GM19463 (cell line): ENCODE data around the gene CATSPERZ.

Experiments used
- ATAC-seq: cut with Tn5 transposase; IDR thresholded peaks from one replicate; pipeline ENCODE4 v1.9.1; 2021; ENCODE audit warnings: mild to moderate bottlenecking, moderate library complexity; ENCODE audit not compliant: unreplicated experiment

Gene CATSPERZ

DNA sequence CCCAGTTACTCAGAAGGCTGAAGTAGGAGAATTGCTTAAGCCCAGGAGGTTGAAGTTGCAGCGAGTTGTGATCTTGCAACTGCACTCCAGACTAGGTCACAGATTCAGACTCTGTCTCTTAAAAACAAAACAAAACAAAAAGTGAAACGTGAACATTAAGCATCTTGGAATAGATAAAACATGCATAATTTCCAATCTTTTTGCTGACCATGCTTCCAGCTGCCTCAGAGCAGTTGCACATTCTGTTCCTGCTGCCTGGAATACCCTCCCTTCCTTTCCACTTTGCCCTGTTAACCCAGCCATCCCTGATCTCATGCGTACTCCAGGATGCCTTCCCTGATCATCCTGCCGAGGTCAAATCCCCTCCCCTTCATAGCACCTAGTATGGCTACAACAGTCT is 39.1 kb downstream of the CATSPERZ start:
- ATAC-seq: no peak

DNA sequence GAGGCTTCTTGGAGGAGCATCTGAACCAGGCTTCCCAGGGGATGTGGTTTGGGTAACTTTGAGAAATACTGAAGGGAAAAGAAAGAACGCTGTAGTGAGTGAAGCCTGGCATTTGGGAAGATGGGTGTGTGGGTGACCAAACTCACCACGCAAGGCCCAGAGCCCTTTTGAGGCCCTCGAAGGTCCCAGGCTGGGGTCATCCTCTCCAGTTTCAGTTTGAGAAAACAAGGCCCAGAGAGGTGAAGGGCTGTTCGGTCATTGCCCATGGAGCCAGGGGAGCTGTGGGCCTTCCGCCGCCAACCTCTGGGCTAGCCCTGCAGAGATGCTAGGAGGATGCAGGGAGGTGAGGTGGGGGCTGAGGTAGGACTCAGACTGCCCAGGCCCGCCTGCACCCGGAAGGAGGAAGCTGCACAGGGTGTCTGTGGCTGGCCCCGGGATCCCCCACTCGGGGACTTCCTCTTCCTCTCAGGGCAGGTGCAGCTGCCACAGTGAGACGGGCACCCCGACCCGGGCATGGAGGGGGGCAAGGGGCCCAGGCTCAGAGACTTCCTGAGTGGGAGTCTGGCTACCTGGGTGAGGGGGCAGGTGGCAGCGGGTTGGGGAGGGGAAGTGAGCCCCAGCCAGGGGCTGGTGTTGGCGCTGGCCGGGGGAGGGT is 39.7 kb downstream of the CATSPERZ start, which contains the start of gene CCDC88B:
TSS of gene CCDC88B (plus strand) at position 451 of the 655 bp plus-strand sequence. CDS start at position 514, 63 bp downstream.
- ATAC-seq: peak; percentile 54

DNA sequence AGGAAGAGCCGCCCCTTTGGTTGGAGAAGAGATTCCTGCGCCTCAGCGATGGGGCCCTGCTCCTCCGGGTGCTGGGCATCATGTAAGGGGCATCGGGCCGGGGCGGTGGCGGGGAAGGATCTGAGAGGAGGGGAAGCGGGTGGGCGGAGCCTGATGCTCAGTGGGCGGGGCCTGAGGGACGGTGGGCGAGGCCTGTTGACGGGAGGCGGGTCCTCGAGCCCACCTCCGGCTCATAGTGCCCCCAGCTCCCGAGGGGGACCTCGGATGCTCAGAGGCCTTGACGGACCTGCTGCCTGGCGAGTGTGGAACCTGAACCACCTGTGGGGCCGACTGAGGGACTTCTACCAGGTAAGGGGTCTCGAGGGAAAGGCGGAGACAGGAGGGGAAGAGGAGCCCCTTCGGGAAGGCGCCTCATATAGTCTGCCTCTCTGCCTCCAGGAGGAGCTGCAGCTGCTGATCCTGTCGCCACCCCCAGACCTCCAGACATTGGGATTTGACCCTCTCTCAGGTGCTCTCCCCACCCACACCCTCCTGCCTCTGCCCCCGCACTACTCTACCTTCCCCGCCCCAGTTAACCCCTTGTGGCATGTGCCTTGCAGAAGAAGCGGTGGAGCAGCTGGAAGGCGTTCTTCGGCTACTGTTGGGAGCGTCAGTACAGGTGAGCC is 40.6 kb downstream of the CATSPERZ start:
- ATAC-seq: no peak

DNA sequence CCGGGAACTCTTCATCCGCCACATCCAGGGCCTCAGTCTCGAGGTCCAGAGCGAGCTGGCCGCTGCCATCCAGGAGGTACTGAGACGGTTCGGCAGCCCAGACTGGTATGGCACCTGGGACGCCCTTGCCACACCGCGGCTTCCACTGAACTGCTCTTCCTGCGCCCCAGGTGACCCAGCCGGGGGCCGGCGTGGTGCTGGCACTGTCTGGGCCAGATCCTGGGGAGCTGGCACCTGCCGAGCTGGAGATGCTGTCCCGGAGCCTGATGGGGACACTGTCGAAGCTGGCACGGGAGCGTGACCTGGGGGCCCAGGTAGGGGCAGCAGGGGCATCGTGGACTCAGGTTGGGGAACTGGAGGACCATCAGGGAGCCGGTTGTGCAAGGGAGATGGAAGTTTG is 41.3 kb downstream of the CATSPERZ start:
- no peak for ATAC-seq

DNA sequence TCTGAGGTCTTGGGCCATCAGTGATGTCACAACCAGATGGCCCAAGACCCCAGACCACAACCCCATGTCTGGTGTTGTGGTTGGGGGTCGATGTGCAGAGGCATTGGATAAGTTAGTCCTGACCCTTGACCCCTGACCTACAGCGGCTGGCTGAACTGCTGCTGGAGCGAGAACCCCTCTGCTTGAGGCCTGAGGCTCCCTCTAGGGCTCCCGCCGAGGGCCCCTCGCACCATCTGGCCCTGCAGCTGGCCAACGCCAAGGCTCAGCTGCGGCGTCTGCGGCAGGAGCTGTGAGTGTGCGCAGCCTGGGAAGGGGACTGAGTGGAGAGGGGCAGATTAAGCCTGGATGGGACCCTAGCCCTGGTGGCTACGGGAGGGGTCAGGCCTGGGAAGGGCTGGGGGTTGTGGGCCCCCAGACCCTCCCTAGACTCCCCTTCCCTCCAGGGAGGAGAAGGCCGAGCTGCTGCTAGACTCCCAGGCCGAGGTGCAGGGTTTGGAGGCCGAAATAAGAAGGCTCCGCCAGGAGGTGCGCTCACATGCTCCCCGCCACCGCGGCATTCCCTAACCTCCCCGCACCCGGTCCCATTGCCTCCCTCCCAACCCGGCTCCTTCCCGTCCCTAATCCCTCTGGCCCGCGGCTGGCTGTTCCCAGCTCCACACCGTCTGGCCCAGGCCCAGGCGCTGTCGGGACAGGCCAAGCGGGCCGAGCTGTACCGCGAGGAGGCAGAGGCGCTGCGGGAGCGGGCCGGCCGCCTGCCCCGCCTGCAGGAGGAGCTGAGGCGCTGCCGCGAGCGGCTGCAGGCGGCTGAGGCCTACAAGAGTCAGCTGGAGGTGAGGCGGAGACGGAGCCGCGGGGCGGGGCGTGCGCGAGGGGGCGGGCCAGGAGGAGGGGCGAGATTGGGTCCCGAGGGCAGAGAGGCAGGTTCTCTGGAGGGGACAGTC is 42.0 kb downstream of the CATSPERZ start:
- ATAC-seq: no peak

DNA sequence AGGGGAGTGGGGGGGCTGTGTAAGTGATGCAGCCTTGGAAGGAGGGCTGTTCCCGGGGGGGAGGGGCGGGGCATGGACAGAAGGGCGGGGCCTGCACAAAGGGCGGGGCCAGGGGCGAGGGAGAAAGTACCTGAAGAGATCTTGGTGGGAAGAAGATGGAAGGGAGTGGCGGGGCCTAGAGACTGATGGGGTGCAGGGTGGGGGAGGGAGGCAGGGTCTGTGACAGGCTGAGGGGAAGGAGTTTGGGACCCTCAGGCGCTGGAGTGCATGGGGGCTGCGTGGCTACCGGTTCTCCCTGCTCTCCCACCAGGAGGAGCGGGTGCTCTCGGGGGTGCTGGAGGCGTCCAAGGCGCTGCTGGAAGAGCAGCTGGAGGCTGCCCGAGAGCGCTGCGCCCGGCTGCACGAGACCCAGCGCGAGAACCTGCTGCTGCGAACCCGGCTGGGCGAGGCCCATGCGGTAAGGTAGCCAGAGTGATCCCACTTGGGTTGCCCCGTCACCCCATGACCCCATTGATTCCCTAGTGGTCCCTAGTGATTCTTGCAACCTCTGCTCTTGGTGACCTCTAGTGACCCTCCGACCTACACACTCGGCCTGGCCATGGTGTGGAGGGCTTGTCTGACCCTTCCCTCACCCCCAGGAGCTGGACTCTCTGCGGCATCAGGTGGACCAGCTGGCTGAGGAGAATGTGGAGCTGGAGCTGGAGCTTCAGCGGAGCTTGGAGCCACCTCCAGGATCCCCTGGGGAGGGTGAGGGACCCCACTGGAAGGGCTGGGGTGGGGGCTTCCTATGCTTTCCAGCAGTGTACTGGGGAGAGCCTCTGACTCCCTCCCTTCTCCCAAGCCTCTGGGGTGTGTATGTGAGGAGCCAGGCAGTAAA is 42.9 kb downstream of the CATSPERZ start:
- no peak for ATAC-seq

DNA sequence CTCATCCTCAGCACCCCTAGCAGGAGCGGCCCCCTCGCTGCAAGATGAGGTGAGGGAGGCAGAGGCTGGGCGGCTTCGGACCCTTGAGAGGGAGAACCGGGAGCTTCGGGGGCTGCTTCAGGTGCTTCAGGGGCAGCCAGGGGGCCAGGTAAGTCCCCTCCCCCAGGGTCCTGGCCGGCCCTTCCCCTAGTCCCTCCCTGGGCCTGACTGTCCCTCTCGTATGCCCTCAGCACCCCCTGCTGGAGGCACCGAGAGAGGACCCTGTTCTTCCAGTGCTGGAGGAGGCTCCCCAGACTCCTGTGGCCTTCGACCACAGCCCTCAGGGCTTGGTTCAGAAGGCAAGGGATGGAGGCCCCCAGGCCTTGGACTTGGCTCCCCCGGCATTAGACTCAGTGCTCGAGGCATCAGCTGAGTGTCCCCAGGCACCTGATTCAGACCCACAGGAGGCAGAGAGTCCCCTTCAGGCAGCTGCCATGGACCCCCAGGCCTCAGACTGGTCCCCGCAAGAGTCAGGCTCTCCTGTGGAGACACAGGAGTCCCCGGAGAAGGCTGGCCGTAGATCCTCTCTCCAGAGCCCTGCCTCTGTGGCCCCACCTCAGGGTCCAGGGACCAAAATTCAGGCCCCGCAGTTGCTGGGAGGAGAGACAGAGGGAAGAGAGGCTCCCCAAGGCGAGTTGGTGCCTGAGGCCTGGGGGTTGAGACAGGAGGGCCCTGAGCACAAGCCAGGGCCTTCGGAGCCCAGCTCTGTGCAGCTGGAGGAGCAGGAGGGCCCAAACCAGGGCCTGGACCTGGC is 43.8 kb downstream of the CATSPERZ start:
- no peak for ATAC-seq

DNA sequence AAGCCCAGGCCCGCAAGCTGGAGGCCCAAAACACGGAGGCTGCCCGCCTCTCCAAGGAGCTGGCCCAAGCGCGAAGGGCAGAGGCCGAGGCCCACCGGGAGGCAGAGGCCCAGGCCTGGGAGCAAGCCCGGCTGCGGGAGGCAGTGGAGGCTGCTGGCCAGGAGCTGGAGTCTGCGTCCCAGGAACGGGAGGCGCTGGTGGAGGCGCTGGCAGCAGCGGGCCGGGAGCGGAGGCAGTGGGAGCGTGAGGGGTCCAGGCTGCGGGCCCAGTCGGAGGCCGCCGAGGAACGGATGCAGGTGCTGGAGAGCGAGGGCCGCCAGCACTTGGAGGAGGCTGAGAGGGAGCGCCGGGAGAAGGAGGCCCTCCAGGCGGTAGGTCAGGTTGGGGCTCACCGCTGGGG is 44.6 kb downstream of the CATSPERZ start:
- ATAC-seq: no peak

DNA sequence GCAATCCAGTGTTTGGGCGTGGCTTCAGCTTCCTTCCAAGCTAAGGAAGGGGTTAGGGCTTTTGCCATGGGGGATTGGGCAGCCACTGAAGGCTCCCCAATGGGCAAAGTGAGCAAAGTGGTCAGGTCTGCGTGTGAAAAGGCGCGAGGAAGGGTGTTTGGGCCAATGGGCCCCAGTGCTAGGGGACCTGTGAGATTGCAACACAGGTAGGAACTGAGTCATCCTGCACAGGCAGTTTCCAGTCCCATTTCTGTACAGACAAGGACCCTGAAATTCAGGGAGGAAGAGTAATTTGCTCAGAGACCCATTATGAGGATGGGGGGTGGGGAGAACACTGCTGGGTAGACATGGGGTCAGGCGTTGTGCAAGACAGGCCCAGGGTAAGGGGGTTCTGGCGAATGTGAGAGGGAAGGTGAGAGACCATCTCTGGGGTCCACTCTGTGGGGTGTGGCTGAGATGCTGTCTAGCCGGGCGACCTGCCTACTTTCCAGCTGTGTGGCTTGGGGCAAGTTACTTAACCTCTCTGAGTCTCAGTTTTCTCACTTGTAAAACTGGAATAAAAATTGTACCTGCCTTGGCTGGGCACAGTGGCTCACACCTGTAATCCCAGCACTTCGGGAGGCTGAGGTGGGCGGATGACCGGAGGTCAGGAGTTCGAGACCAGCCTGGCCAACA is 47.2 kb downstream of the CATSPERZ start:
- ATAC-seq: no peak

DNA sequence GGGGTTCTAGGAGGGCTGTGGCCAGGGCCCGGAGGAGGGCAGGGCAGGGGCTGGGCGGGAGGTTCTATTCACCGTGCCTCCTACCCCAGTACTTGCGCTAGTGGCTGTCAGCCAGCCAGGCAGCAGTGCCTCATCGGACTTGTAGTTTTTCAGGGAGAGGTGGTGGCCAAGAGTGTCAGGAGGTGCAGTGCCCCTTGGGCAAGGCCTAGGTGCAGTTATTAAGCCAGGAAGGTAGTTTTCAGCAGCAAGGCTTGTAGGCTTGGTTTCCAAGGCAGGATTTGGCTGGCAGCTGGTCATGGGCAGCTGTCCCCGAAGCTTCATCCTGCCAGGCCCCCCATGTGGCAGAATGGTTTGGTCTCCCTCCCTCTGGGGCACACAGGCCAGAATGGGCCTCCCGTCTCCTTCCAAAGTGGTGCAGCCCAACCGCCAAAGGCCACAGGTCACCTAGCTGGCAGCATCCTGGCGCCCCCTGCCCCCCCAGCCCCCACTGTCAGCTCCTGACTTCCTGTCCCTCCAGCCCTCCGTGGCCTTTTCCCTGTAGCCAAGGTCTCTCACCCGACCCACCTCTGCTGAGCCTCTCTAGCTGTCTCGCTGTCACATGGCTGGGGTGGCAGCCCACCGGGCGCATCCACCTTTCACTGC is 48.3 kb downstream of the CATSPERZ start:
- ATAC-seq: no peak

DNA sequence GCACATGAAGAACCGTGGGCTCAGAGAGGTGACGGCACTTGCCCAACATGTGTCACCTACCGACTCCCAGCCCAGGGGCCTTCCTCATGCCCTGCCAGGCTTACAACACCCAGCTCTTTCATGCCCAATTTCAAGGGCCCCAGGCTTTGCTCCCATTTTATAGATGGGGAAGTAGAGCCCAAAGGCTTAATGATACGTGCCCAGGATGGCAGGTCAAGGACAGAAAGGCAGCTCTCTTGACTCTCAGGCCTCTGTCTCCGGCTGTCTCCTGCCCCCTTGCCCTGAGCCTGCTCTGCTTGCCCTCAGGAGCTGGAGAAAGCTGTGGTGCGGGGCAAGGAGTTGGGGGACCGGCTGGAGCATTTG is 48.8 kb downstream of the CATSPERZ start:
- no peak for ATAC-seq

DNA sequence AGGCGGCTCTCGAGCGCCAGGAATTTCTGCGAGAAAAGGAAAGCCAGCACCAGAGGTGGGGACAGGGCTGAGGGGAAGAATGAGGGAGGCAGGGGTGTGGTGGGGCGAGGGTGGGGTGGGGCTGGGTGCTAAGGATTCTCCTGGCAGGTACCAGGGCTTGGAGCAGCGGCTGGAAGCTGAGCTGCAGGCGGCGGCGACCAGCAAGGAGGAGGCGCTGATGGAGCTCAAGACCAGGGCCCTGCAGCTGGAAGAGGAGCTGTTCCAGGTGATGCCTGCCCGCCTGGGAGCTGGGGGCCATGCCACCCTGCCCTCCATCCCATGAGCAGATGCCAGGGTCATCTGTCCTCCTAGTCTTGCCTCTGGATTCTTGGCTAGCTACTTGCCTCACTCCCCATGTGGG is 49.2 kb downstream of the CATSPERZ start:
- ATAC-seq: no peak

DNA sequence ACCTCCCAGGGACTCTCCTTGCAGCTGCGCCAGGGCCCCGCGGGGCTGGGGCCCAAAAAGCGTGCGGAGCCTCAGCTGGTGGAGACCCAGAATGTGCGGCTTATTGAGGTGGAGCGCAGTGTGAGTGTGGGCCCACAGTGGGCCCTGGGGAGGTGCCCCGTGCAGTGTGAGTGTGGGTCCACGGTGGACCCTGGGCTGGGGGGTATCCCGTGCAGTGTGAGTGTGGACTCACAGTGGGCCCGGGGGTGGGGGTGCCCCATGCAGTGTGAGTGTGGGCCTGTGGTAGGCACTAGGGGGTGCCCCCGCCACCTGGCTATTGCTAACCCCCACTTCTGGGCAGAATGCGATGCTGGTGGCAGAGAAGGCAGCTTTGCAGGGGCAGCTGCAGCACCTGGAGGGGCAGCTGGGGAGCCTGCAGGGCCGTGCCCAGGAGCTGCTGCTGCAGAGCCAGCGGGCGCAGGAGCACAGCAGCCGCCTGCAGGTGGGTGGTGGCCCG is 51.0 kb downstream of the CATSPERZ start:
- ATAC-seq: no peak

DNA sequence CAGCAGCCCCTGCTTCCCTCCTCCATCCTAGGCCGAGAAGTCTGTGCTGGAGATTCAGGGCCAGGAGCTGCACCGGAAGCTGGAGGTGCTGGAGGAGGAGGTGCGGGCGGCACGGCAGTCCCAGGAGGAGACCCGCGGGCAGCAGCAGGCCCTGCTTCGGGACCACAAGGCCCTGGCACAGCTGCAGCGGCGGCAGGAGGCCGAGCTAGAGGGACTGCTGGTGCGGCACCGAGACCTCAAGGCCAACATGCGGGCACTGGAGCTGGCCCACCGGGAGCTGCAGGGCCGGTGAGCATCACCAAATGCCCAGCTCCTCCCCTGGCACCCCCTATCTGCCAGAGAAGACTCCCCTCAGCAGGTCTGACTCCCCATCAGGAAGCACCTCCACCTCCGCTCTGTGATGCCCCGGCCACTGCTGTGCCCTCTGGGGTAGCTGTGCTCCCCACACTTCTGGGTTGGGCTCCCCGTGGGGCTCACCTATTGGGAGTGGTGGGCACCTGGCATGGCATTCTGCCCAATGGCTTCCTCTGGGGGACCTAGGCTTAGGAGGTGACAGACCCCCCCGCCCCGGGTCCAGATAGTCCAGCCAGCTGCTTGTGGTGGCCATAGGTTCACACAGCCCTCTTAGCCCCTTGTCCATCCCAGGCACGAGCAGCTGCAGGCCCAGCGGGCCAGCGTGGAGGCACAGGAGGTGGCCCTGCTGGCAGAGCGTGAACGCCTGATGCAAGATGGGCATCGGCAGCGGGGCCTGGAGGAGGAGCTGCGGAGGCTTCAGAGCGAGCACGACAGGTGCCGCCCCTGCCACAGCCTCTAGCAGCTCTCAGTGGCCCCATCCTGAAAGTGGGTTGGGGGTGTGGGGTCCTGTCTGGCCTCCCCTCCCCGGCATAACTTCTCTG is 52.2 kb downstream of the CATSPERZ start:
- ATAC-seq: no peak

DNA sequence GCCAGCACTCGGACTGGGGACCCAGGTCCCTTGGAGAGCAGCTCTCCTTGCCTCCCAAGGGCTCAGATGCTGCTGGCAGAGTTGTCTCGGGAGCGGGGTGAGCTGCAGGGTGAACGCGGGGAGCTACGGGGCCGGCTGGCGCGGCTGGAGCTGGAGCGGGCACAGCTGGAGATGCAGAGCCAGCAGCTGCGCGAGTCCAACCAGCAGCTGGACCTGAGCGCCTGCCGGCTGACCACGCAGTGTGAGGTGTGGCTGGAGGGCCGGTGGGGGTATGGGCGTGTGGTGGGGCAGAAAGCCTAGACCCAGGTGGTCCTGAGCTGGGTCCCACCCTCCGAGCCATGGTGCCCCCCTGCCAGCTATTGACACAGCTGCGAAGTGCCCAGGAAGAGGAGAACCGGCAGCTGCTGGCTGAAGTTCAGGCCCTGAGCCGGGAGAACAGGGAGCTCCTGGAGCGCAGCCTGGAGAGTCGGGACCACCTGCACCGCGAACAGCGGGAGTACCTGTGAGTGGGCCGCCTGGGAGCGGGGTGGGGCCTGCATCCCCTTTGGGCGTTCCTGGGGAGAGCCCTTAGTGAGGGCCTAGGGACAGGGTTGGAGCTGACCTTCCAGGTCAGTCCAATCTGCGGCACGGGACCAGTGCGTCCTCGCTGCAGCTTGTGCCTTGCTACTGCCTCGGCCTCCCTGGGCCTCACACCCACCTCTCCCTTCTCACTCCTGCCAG is 53.0 kb downstream of the CATSPERZ start:
- ATAC-seq: no peak

DNA sequence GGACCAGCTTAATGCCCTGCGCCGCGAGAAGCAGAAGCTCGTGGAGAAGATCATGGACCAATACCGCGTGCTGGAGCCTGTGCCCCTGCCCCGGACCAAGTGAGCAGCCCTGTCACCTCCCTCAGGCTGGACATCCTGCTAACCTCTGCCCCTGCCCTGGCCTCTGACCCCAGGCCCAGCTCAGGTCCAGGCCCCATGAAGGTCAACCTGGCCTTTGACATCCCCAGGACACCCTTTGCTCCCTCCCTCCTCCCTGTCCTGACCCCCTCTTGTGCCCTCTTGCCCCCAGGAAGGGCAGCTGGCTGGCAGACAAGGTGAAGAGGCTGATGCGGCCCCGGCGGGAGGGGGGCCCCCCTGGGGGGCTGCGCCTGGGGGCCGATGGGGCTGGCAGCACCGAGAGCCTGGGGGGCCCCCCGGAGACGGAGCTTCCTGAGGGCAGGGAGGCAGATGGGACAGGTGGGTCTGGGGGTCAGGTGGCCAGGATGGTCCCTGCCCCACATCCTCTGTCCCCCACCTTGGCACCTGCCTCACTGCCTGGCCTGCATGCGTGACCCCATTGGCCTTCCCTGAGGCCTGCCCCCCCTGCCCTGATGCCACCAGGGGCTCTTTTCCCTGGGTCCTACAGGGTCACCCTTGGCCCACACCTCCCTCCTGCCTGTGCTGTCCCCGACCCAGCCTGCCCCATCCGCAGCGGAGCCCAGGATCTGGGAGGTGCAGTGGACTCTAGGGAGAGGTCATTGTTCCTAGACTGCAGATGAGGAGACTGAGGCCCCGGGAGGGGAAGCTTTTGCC is 53.8 kb downstream of the CATSPERZ start:
- ATAC-seq: no peak
